Measurements from ENCODE around the gene TRPV3. TPM values are rescaled to one million over a fixed set of nuclear protein-coding genes. Genes with fewer than 3 reads are reported as not detected.
"Not testable (repeated sequence)": the region's sequence is repeated elsewhere in the genome, so short reads cannot be mapped to it uniquely, and the experiment has no call there.

The TRPV3 gene
- total and polyA plus RNA-seq, 3 donors from 2014 or later, result 6.6 to 37.2 (median 19.8) TPM

- intact Hi-C loops (cut with DNase I; ENCODE audit: low total_unique reads), result no loop called here
- no peak for DNase-seq
- no peak overlapping the region for H3K27ac ChIP-seq
- no peaks in the 10 kb centered on the region for H3K9me3 ChIP-seq
- WGBS, 2 donors, result 94 to 95% methylated on average over 5 of the region's 5 CpGs
- H3K4me1 ChIP-seq, result peaks cover 36% of the 10 kb centered on the region
- H3K36me3 ChIP-seq (ENCODE audit: low read depth, missing control alignments), result no peaks in the 10 kb centered on the region
- TF ChIP-seq POLR2A (IDR thresholded peaks at IDR 0.05) (no peak), CTCF (IDR thresholded peaks at IDR 0.05) (no peak)
- H3K27me3 ChIP-seq, result no peaks in the 10 kb centered on the region
- H3K4me3 ChIP-seq, result no peak overlapping the region
Observed at GRCh38 chr17:3527468-3527867, 30.1 kb downstream of the TRPV3 start.

- no peak for DNase-seq
- TF ChIP-seq CTCF (IDR thresholded peaks at IDR 0.05), result no peak
- TF ChIP-seq POLR2A (IDR thresholded peaks at IDR 0.05), result no peak
- no peaks in the 10 kb centered on the region for H3K36me3 ChIP-seq (ENCODE audit: low read depth, missing control alignments)
- no peaks in the 10 kb centered on the region for H3K9me3 ChIP-seq
- peaks cover 32% of the 10 kb centered on the region for H3K4me1 ChIP-seq
- WGBS, 2 donors, result 87 to 88% methylated on average over 10 of the region's 10 CpGs
- H3K27ac ChIP-seq, result no peak overlapping the region
- intact Hi-C loops (cut with DNase I; ENCODE audit: low total_unique reads), result no loop called here
- H3K27me3 ChIP-seq, result no peaks in the 10 kb centered on the region
- H3K4me3 ChIP-seq, result no peak overlapping the region
Observed at GRCh38 chr17:3526971-3527370, 30.6 kb downstream of the TRPV3 start.

GRCh38 chr17:3526491-3526890, 31.1 kb downstream of the TRPV3 start:
- H3K4me3 ChIP-seq, result no peak overlapping the region
- H3K27ac ChIP-seq, result no peak overlapping the region
- peaks cover 27% of the 10 kb centered on the region for H3K4me1 ChIP-seq
- no peaks in the 10 kb centered on the region for H3K9me3 ChIP-seq
- WGBS, 2 donors, result 85 to 92% methylated on average over 12 of the region's 12 CpGs
- no peaks in the 10 kb centered on the region for H3K36me3 ChIP-seq (ENCODE audit: low read depth, missing control alignments)
- TF ChIP-seq POLR2A (IDR thresholded peaks at IDR 0.05) (no peak), CTCF (IDR thresholded peaks at IDR 0.05) (no peak)
- intact Hi-C loops (cut with DNase I; ENCODE audit: low total_unique reads), result no loop called here
- DNase-seq, result no peak
- H3K27me3 ChIP-seq, result no peaks in the 10 kb centered on the region

GRCh38 chr17:3524024-3524423, 33.6 kb downstream of the TRPV3 start:
- H3K4me1 ChIP-seq, result peaks cover 8% of the 10 kb centered on the region
- 90 to 93% methylated on average over 13 of the region's 13 CpGs for WGBS, 2 donors
- H3K36me3 ChIP-seq (ENCODE audit: low read depth, missing control alignments), result no peaks in the 10 kb centered on the region
- intact Hi-C loops (cut with DNase I; ENCODE audit: low total_unique reads), result no loop called here
- no peaks in the 10 kb centered on the region for H3K9me3 ChIP-seq
- DNase-seq, result no peak
- no peak for TF ChIP-seq CTCF (IDR thresholded peaks at IDR 0.05)
- no peak for TF ChIP-seq POLR2A (IDR thresholded peaks at IDR 0.05)
- H3K27me3 ChIP-seq, result no peaks in the 10 kb centered on the region
- no peak overlapping the region for H3K27ac ChIP-seq
- no peak overlapping the region for H3K4me3 ChIP-seq

- DNase-seq; H3K27me3 ChIP-seq; H3K9me3 ChIP-seq; H3K27ac ChIP-seq; H3K4me1 ChIP-seq; H3K4me3 ChIP-seq; H3K36me3 ChIP-seq (ENCODE audit: low read depth, missing control alignments); intact Hi-C loops (cut with DNase I; ENCODE audit: low total_unique reads): not testable (repeated sequence)
- 94 to 96% methylated on average over 4 of the region's 4 CpGs for WGBS, 2 donors
Observed at GRCh38 chr17:3519472-3519871, 38.1 kb downstream of the TRPV3 start.
